Body of pancreas (tissue), 4 donors: ENCODE data around the gene GDF11.

Experiments used
- CTCF ChIP-seq, 7 experiments: fragments of 450-650 bp in 4 of 7; fragments of 200-600 bp in 3 of 7; sonication (generic) in 3 of 7; IDR thresholded peaks; one replicate each; pipeline ENCODE4 v1.5.1; 2016 to 2019; ENCODE audit warnings: antibody characterized with exemption in 7 of 7
- POLR2A ChIP-seq, 3 donors: fragments of 450-650 bp; IDR thresholded peaks; one replicate each; pipeline ENCODE4 v1.6.1; 2016; ENCODE audit warnings: antibody characterized with exemption in 3 of 3, mild to moderate bottlenecking in 2 of 3

- TF ChIP-seq CTCF (IDR thresholded peaks at IDR 0.05) (peak; percentile 41 to 72 (median 54)), POLR2A (IDR thresholded peaks at IDR 0.05) (no peak)
These were observed 18.5 kb upstream of the GDF11 start for GRCh38 chr12:55724226-55724939.
